Prostate gland (tissue), 2 donors: ENCODE measurements around the gene TMEM240.

ENCODE experiments used
- CTCF ChIP-seq, 4 experiments: fragments of 200-600 bp in 2 of 4; fragments of 450-650 bp in 2 of 4; sonication (generic) in 2 of 4; IDR thresholded peaks; 1 replicate in 3 of 4; 2 replicates in 1 of 4; pipeline ENCODE4 v1.5.1; 2016 to 2019; ENCODE audit warnings: antibody characterized with exemption in 4 of 4, mild to moderate bottlenecking in 2 of 4, moderate library complexity in 2 of 4
- POLR2A ChIP-seq: fragments of 450-650 bp; IDR thresholded peaks from one replicate; pipeline ENCODE4 v1.6.1; 2016; ENCODE audit warnings: antibody characterized with exemption, mild to moderate bottlenecking

GRCh38 chr1:1551524-1552262 lies 11.3 kb upstream of the TMEM240 start:
- TF ChIP-seq CTCF (IDR thresholded peaks at IDR 0.05): no peak
- TF ChIP-seq POLR2A: no peak
